Fibroblast of skin of scalp (primary cell): ENCODE data around the gene GRIN2A.

Experiments used
- DNase-seq: peaks from one replicate; pipeline ENCODE4 v3.0.0-alpha.2; 2013

GRIN2A gene

DNA sequence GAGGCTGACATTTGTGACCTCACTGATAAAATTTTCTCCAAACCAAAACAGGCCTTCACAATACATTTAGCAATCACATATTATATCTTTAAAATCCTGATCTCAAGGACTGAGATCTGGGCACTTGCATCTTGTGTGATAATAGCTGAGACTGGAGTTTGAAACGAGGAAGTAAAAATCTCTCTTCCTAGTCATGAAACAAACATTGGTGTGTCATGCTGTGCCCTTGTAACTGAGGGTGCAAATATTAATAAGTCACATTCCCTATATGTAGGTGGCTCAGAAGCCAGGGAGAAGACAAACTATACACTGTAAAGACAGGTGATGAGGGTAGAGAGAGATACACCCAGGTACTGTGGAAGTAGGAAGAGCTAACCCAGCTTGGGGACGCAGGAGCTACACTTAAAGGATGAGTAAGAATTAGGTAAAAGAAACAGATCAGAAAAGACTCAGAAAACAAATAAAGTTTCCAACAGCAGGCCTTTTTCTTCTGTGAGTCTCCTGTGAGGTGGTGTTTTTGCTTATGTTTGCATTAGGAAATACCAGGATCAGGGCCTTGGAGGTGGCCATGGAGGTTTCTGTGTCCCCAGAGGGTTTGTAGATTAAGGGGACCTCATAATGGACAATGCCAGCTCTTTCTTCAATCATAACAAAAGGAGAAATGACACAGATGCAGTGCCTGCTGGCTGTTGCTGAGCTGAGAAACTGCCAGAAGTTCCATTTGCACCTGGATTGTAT is 335.7 kb downstream of the GRIN2A start:
- DNase-seq, result no peak

GRCh38 chr16:9845661-9846361 is 336.4 kb downstream of the GRIN2A start:
- DNase-seq, result peak; percentile 81

- peak; percentile 68 for DNase-seq
Measured at GRCh38 chr16:9844361-9844760, 337.9 kb downstream of the GRIN2A start.

- DNase-seq, result peak; percentile 84
Measured at GRCh38 chr16:9843424-9844018, 338.7 kb downstream of the GRIN2A start.

DNA sequence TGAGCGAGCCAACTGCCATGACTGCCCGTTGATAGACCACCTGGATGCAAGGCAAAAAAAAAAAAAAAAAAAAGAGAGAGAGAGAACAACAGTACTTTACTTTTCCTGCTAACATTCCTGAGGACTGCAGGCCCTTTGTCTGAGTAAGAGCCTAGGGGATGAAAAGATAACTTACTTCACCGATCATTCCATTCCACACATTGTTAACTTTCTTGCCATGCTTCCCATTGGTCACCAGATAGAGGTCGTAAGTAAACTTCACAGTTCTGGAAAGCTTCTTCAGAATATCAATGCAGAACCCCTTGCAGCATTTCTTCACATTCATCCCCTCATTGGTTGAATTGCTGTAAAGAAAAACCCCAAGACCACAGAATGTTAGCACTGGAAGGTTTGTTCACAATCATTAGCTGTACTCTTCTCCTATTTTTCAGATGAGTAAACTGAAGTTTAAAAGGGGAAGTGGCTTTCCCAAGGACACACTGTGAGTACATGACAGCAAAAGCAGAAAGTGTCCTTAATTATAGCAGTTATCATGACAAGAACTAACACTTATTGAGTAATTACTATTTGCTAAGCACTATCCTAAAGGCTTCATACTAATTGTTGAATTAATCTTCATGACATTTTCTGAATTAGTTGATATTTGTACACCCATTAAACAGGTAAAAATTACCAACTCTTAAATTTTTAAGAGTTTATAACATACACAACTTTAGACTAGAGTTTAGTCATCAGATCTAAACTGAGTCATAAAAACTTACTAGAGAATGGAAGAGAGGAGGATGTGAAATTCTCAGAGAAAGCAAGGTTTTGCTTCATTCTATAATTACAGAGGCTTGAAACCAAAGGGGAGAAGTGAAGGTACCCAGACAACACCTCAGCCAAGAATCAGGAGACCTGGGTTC is 341.2 kb downstream of the GRIN2A start:
- no peak for DNase-seq

GRCh38 chr16:9837481-9837880 is 344.7 kb downstream of the GRIN2A start:
- DNase-seq, result no peak

DNA sequence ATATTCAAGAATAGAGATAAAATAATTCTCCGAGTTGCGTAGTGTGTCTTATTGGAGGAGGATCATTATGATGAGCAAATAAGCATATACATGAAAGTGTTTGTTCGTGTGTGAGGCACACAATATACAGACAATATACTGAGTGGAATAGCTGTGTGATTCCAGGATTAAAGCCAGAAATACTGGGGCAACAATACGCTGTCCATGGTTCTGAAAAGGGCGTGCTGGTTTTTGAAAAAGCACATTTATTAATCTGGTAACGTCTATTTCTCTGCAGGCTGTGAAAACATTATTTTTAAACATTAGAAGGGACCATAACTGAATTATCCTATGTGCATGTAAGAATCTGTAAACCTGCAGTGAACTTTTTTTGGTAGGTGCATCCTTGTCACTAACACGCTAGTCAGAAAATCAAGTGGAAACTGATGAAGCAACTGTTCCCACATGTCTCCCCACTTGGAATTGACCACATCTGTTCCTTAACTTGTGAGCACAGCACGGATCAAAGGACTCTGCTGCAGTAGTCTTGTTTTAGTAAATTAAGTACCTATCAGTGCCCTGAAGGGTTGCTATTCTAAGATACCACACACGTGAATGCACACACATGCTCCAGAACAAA is 346.0 kb downstream of the GRIN2A start:
- peak; percentile 59 for DNase-seq

- DNase-seq, result no peak
Measured at GRCh38 chr16:9827062-9827752, 355.0 kb downstream of the GRIN2A start.

DNA sequence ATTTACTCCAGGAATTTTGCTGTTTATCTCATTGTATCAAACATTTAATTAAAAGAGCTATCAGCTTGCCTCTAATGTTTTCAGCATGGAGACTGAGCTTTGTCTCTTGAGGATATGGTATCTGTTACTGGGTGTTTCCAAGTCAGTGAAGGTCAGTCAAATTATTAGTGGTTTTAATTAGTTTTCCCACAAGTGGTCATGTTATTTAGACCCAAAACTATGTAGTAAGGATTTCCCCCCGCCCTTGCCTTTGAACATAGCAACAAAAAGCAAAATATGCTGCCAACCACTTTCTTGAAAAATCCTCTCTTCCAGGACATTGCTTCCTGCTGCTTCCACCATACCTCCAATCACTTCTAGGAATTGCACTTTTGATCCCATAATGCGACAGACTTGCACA is 355.6 kb downstream of the GRIN2A start:
- no peak for DNase-seq

- DNase-seq, result no peak
Measured at GRCh38 chr16:9824200-9825068, 357.8 kb downstream of the GRIN2A start.

- no peak for DNase-seq
Measured at GRCh38 chr16:9823510-9823909, 358.7 kb downstream of the GRIN2A start.

GRCh38 chr16:9821970-9822369 is 360.3 kb downstream of the GRIN2A start:
- no peak for DNase-seq

- no peak for DNase-seq
Measured at GRCh38 chr16:9821331-9821730, 360.9 kb downstream of the GRIN2A start.

DNA sequence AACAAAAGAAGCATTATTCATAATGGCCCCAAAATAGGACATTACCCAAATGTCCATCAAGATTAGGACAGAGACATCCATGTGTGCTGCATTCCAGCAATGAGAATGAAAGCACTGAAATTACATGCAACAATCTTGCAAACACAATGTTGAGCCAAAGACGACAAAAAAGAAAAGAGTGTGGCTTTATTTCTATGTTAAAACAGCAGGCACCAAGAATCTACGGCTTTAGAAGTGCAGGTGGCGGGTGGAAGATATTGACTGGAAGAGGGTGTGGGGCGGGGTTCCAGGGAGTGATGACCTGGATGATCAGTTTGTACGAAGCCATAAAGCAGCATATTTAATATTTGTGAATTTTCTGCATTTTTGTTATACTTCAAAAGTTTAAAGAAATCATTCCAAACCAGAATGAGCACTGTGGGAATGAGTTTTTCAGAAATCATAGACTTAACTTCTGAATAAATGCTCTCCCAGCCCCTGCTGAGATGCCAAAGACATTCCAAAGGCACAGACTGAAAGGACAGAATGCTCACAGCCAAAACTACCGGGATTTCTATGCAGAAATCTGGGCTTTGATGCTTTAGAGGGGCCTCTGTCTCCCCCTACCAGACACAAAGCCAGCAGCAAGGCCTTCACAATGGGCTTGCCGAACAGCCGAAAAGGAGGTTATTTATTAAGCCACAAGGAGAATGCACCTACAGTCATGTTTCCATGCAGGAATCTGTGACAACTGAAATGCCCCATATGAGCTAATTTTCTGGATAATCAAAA is 361.6 kb downstream of the GRIN2A start:
- no peak for DNase-seq

- DNase-seq, result no peak
Measured at GRCh38 chr16:9818702-9819101, 363.5 kb downstream of the GRIN2A start.

GRCh38 chr16:9817586-9817985 is 364.6 kb downstream of the GRIN2A start:
- DNase-seq, result no peak

- DNase-seq, result no peak
Measured at GRCh38 chr16:9816644-9817043, 365.6 kb downstream of the GRIN2A start.

- no peak for DNase-seq
Measured at GRCh38 chr16:9813665-9814064, 368.6 kb downstream of the GRIN2A start.

- no peak for DNase-seq
Measured at GRCh38 chr16:9808210-9808609, 374.0 kb downstream of the GRIN2A start.

GRCh38 chr16:9807302-9807701 is 374.9 kb downstream of the GRIN2A start:
- no peak for DNase-seq
